ENCODE results near the gene ELAPOR1. TPM values are rescaled to one million over a fixed set of nuclear protein-coding genes. Genes with fewer than 3 reads are reported as not detected.
"Not testable (repeated sequence)": the region's sequence is repeated elsewhere in the genome, so short reads cannot be mapped to it uniquely, and the experiment has no call there.

Gene ELAPOR1
- total and polyA plus RNA-seq, 4 donors: 0.13 to 0.42 (median 0.17) TPM; not detected in 1

DNA sequence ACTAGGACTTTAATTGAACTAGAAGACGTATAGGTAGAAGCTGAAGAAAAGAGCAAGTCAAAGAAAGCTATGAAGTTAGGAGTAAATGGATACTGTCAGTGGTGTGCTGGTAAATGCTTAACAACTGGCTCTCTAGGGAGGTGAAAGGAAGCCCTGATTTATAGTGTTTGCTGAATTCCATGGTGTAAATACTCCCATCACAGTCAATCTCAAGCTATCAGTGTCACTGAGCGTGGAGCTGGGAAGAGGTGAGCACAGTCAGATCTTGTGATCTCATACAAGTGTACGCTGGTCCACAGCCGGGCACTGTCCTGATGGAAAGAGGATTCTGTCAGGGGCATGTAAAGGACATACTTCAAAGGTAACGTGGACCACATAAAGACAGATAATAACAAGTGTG lies 28.3 kb downstream of the ELAPOR1 start:
- Histone ChIP-seq H3K27ac (ENCODE audit: low read depth in 1 of 2, low read length in 2 of 2) (no peak overlapping the region), H3K9ac (ENCODE audit: low read depth in 1 of 2, low read length in 2 of 2) (no peak overlapping the region), H3K27me3 (ENCODE audit: control insufficient read depth in 4 of 4, insufficient read depth in 4 of 4, low read length in 3 of 4) (no peaks in the 10 kb centered on the region), H3K36me3 (ENCODE audit: control insufficient read depth in 4 of 4, insufficient read depth in 3 of 4, low read depth in 1 of 4, low read length in 3 of 4) (no peaks in the 10 kb centered on the region), H3K9me3 (ENCODE audit: control insufficient read depth in 4 of 4, low read length in 3 of 4) (no peaks in the 10 kb centered on the region), H3K4me1 (ENCODE audit: control insufficient read depth in 4 of 4, insufficient read depth in 4 of 4, low read length in 3 of 4) (no peaks in the 10 kb centered on the region), H3K4me3 (ENCODE audit: low read depth in 1 of 3, low read length in 3 of 3) (no peak overlapping the region)
- TF ChIP-seq HNF4A (conservative IDR thresholded peaks at IDR 0.05): no peak
- 90% methylated on average over 5 of the region's 5 CpGs for WGBS
- no peak for DNase-seq (ENCODE audit: low spot score)

DNA sequence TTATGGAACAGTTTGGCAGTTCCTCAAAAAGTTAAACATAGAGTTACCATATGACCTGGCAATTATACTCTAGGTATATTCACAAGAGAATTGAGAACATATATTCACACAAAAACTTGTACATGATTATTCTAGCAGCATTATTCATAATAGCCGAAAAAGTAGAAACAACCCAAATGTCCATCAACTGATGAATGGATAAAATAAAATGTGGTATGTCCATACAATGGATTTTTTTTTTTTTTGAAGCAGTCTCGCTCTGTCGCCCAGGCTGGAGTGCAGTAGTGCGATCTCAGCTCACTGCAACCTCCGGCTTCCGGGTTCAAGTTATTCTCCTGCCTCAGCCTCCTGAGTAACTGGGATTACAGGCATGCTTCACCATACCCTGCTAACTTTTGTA lies 28.8 kb downstream of the ELAPOR1 start:
- not testable (repeated sequence) for H3K36me3 ChIP-seq (ENCODE audit: control insufficient read depth in 4 of 4, insufficient read depth in 3 of 4, low read depth in 1 of 4, low read length in 3 of 4); H3K4me1 ChIP-seq (ENCODE audit: control insufficient read depth in 4 of 4, insufficient read depth in 4 of 4, low read length in 3 of 4); H3K9me3 ChIP-seq (ENCODE audit: control insufficient read depth in 4 of 4, low read length in 3 of 4); DNase-seq (ENCODE audit: low spot score); H3K9ac ChIP-seq (ENCODE audit: low read depth in 1 of 2, low read length in 2 of 2); H3K27ac ChIP-seq (ENCODE audit: low read depth in 1 of 2, low read length in 2 of 2); H3K4me3 ChIP-seq (ENCODE audit: low read depth in 1 of 3, low read length in 3 of 3); H3K27me3 ChIP-seq (ENCODE audit: control insufficient read depth in 4 of 4, insufficient read depth in 4 of 4, low read length in 3 of 4)
- 89% methylated on average over 6 of the region's 6 CpGs for WGBS

DNA sequence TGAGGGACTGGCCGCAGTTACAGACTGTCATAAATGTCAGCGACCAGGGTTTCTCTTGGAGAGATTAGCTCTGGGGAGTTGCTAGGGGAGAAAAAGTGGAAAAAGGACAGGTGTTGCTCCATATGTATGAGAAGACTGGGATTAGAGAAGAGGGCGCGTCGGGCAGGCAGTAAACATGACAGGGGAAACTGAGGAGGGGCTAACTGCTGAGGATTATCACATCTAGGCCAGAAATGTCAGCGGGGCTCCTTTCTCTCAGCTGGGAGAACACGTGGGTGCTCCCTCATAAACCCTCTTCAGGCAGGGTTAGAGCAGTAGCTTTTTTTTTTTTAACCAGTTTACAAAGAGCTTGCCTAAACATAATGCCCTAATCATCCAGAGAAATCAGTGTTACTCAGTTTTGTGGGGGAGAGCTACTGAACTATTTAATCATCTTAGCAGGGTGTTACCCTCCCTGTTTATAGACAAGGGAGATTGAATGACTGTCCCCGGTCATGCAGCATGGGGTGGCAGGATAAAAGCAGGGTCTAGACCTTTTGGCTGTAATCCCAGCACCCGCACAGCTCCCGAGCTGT lies 35.2 kb downstream of the ELAPOR1 start:
- DNase-seq (ENCODE audit: low spot score): no peak
- no peaks in the 10 kb centered on the region for H3K27me3 ChIP-seq (ENCODE audit: control insufficient read depth in 4 of 4, insufficient read depth in 4 of 4, low read length in 3 of 4)
- H3K9me3 ChIP-seq (ENCODE audit: control insufficient read depth in 4 of 4, low read length in 3 of 4): no peaks in the 10 kb centered on the region
- TF ChIP-seq, protein P1, sequence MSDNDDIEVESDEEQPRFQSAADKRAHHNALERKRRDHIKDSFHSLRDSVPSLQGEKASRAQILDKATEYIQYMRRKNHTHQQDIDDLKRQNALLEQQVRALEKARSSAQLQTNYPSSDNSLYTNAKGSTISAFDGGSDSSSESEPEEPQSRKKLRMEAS (IDR thresholded peaks at IDR 0.05): no peak
- no peak for TF ChIP-seq HNF4A (conservative IDR thresholded peaks at IDR 0.05)
- TF ChIP-seq TAF1 (conservative IDR thresholded peaks at IDR 0.05): no peak
- TF ChIP-seq FOXA2 (IDR thresholded peaks at IDR 0.05): no peak
- no peak for TF ChIP-seq EGR1 (IDR thresholded peaks at IDR 0.05; ENCODE audit: low read depth in 2 of 2)
- TF ChIP-seq, protein P2, sequence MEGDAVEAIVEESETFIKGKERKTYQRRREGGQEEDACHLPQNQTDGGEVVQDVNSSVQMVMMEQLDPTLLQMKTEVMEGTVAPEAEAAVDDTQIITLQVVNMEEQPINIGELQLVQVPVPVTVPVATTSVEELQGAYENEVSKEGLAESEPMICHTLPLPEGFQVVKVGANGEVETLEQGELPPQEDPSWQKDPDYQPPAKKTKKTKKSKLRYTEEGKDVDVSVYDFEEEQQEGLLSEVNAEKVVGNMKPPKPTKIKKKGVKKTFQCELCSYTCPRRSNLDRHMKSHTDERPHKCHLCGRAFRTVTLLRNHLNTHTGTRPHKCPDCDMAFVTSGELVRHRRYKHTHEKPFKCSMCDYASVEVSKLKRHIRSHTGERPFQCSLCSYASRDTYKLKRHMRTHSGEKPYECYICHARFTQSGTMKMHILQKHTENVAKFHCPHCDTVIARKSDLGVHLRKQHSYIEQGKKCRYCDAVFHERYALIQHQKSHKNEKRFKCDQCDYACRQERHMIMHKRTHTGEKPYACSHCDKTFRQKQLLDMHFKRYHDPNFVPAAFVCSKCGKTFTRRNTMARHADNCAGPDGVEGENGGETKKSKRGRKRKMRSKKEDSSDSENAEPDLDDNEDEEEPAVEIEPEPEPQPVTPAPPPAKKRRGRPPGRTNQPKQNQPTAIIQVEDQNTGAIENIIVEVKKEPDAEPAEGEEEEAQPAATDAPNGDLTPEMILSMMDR (IDR thresholded peaks at IDR 0.05; ENCODE audit: low read depth, low read length, missing input control): no peak
- no peak for TF ChIP-seq RAD21 (IDR thresholded peaks at IDR 0.05)
- TF ChIP-seq, protein P3, sequence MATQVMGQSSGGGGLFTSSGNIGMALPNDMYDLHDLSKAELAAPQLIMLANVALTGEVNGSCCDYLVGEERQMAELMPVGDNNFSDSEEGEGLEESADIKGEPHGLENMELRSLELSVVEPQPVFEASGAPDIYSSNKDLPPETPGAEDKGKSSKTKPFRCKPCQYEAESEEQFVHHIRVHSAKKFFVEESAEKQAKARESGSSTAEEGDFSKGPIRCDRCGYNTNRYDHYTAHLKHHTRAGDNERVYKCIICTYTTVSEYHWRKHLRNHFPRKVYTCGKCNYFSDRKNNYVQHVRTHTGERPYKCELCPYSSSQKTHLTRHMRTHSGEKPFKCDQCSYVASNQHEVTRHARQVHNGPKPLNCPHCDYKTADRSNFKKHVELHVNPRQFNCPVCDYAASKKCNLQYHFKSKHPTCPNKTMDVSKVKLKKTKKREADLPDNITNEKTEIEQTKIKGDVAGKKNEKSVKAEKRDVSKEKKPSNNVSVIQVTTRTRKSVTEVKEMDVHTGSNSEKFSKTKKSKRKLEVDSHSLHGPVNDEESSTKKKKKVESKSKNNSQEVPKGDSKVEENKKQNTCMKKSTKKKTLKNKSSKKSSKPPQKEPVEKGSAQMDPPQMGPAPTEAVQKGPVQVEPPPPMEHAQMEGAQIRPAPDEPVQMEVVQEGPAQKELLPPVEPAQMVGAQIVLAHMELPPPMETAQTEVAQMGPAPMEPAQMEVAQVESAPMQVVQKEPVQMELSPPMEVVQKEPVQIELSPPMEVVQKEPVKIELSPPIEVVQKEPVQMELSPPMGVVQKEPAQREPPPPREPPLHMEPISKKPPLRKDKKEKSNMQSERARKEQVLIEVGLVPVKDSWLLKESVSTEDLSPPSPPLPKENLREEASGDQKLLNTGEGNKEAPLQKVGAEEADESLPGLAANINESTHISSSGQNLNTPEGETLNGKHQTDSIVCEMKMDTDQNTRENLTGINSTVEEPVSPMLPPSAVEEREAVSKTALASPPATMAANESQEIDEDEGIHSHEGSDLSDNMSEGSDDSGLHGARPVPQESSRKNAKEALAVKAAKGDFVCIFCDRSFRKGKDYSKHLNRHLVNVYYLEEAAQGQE (IDR thresholded peaks at IDR 0.05): no peak
- TF ChIP-seq JUND (IDR thresholded peaks at IDR 0.05): no peak
- no peak for TF ChIP-seq SP1 (IDR thresholded peaks at IDR 0.05)
- TF ChIP-seq RXRA (IDR thresholded peaks at IDR 0.05): no peak
- TF ChIP-seq, protein P4, sequence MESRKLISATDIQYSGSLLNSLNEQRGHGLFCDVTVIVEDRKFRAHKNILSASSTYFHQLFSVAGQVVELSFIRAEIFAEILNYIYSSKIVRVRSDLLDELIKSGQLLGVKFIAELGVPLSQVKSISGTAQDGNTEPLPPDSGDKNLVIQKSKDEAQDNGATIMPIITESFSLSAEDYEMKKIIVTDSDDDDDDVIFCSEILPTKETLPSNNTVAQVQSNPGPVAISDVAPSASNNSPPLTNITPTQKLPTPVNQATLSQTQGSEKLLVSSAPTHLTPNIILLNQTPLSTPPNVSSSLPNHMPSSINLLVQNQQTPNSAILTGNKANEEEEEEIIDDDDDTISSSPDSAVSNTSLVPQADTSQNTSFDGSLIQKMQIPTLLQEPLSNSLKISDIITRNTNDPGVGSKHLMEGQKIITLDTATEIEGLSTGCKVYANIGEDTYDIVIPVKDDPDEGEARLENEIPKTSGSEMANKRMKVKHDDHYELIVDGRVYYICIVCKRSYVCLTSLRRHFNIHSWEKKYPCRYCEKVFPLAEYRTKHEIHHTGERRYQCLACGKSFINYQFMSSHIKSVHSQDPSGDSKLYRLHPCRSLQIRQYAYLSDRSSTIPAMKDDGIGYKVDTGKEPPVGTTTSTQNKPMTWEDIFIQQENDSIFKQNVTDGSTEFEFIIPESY (IDR thresholded peaks at IDR 0.05): no peak
- TF ChIP-seq, protein P5, sequence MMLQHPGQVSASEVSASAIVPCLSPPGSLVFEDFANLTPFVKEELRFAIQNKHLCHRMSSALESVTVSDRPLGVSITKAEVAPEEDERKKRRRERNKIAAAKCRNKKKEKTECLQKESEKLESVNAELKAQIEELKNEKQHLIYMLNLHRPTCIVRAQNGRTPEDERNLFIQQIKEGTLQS (IDR thresholded peaks at IDR 0.05): no peak
- TF ChIP-seq FOXA1 (IDR thresholded peaks at IDR 0.05): no peak
- TF ChIP-seq YY1 (IDR thresholded peaks at IDR 0.05): no peak
- no peak for TF ChIP-seq NR2F2 (IDR thresholded peaks at IDR 0.05)
- H3K36me3 ChIP-seq (ENCODE audit: control insufficient read depth in 4 of 4, insufficient read depth in 3 of 4, low read depth in 1 of 4, low read length in 3 of 4): no peaks in the 10 kb centered on the region
- H3K27ac ChIP-seq (ENCODE audit: low read depth in 1 of 2, low read length in 2 of 2): peak overlapping the region; percentile 68 to 77
- no peak overlapping the region for H3K4me3 ChIP-seq (ENCODE audit: low read depth in 1 of 3, low read length in 3 of 3)
- H3K4me1 ChIP-seq (ENCODE audit: control insufficient read depth in 4 of 4, insufficient read depth in 4 of 4, low read length in 3 of 4): peaks cover 5 to 25% (median 16%) of the 10 kb centered on the region in 4 donors
- no peak overlapping the region for H3K9ac ChIP-seq (ENCODE audit: low read depth in 1 of 2, low read length in 2 of 2)
- 79% methylated on average over 10 of the region's 10 CpGs for WGBS

Measured in liver (tissue), 9 donors.